GM12878 (cell line): ENCODE results near the gene CFAP97D2. TPM values are rescaled to one million over a fixed set of nuclear protein-coding genes. Genes with fewer than 3 reads are reported as not detected.

Experiments
- BHLHE40 ChIP-seq, 2 experiments: fragments of 450-650 bp in 1 of 2; IDR thresholded peaks; 2 replicates each; pipeline ENCODE4 v1.6.1; 2011 to 2017; ENCODE audit warnings: low read depth in 2 of 2, borderline replicate concordance in 1 of 2, improper control_type of control experiment in 1 of 2, low read length in 1 of 2, mild to moderate bottlenecking in 1 of 2
- CREM ChIP-seq: IDR thresholded peaks from 2 replicates; pipeline ENCODE4 v1.6.1; 2014; ENCODE audit warnings: antibody characterized with exemption, low read depth
- FOXM1 ChIP-seq: IDR thresholded peaks from 2 replicates; pipeline ENCODE4 v1.6.1; 2012; ENCODE audit warnings: low read depth, mild to moderate bottlenecking, inconsistent platforms, low read length, moderate library complexity
- MEF2B ChIP-seq: fragments of 450-650 bp; IDR thresholded peaks from 2 replicates; pipeline ENCODE4 v1.6.1; 2018; ENCODE audit warnings: mild to moderate bottlenecking, moderate library complexity; ENCODE audit not compliant: partially characterized antibody, poor library complexity, severe bottlenecking
- POU2F2 ChIP-seq: IDR thresholded peaks from 3 replicates; pipeline ENCODE4 v1.6.1; 2011; ENCODE audit warnings: low read depth, mild to moderate bottlenecking, low read length, borderline replicate concordance
- RFX5 ChIP-seq: IDR thresholded peaks from 2 replicates; pipeline ENCODE4 v1.6.1; 2011; ENCODE audit warnings: low read depth, low read length, improper control_type of control experiment
- SKIL ChIP-seq: fragments of 450-650 bp; IDR thresholded peaks from 2 replicates; pipeline ENCODE4 v1.6.1; 2017; ENCODE audit warnings: mild to moderate bottlenecking, low read depth, inconsistent platforms; ENCODE audit not compliant: poor library complexity, severe bottlenecking
- SMC3 ChIP-seq: IDR thresholded peaks from 2 replicates; pipeline ENCODE4 v1.6.1; 2011; ENCODE audit warnings: low read length, improper control_type of control experiment, borderline replicate concordance
- SP1 ChIP-seq: IDR thresholded peaks from one replicate; pipeline ENCODE4 v1.6.1; 2011; ENCODE audit warnings: low read depth, low read length
- TBL1XR1 ChIP-seq: IDR thresholded peaks from 2 replicates; pipeline ENCODE4 v1.6.1; 2012; ENCODE audit warnings: low read depth, low read length, improper control_type of control experiment
- YY1 ChIP-seq: IDR thresholded peaks from 2 replicates; pipeline ENCODE4 v1.6.1; 2011; ENCODE audit warnings: low read depth, mild to moderate bottlenecking, low read length
- ZBTB4 ChIP-seq: fragments of 450-650 bp; formaldehyde crosslinking; IDR thresholded peaks from 2 replicates; pipeline ENCODE4 v1.4.0; 2022; ENCODE audit warnings: mild to moderate bottlenecking, moderate library complexity
- ZNF24 ChIP-seq: fragments of 450-650 bp; IDR thresholded peaks from 2 replicates; pipeline ENCODE4 v1.6.1; 2017; ENCODE audit warnings: antibody characterized with exemption, mild to moderate bottlenecking
- polyA plus RNA-seq, 11 experiments: library from polyadenylated mRNA; depleted of rRNA in 4 of 11; unstranded in 6 of 11; stranded (reverse) in 5 of 11; fragments of >200 nt; fragmentation: Nextera tagmentation in 4 of 11; fragmentation: Illumina TruSeq in 1 of 11; extraction: Ambion mirVana in 4 of 11; extraction: Trizol in 1 of 11; gene quantifications; 1 replicate in 1 of 11; 2 replicates in 10 of 11; pipeline versions ENCODE4 v1.2.1 to v1.2.3, GENCODE V29; 2011 to 2016; ENCODE audit warnings: inconsistent platforms in 2 of 11, missing spikeins in 2 of 11, low read depth in 1 of 11
- total RNA-seq, 4 experiments: library from RNA; depleted of rRNA in 3 of 4; stranded (reverse); fragments of >200 nt in 3 of 4; fragmentation: Illumina TruSeq in 1 of 4; extraction: Trizol in 1 of 4; gene quantifications; 2 replicates each; pipeline versions ENCODE4 v1.2.1 to v1.2.3, GENCODE V29; 2013 to 2021
- TF ChIP-seq, protein P1 (sequence below): fragments of 450-650 bp; formaldehyde crosslinking; IDR thresholded peaks from 2 replicates; pipeline ENCODE4 v1.5.0; 2022; ENCODE audit warnings: mild to moderate bottlenecking, missing genetic modification characterization

CFAP97D2 gene
- total and polyA plus RNA-seq, 10 of the 15 experiments (the other 5 are each of a cell fraction or from before 2014, with no cell fraction given): not detected

- TF ChIP-seq, protein P1, sequence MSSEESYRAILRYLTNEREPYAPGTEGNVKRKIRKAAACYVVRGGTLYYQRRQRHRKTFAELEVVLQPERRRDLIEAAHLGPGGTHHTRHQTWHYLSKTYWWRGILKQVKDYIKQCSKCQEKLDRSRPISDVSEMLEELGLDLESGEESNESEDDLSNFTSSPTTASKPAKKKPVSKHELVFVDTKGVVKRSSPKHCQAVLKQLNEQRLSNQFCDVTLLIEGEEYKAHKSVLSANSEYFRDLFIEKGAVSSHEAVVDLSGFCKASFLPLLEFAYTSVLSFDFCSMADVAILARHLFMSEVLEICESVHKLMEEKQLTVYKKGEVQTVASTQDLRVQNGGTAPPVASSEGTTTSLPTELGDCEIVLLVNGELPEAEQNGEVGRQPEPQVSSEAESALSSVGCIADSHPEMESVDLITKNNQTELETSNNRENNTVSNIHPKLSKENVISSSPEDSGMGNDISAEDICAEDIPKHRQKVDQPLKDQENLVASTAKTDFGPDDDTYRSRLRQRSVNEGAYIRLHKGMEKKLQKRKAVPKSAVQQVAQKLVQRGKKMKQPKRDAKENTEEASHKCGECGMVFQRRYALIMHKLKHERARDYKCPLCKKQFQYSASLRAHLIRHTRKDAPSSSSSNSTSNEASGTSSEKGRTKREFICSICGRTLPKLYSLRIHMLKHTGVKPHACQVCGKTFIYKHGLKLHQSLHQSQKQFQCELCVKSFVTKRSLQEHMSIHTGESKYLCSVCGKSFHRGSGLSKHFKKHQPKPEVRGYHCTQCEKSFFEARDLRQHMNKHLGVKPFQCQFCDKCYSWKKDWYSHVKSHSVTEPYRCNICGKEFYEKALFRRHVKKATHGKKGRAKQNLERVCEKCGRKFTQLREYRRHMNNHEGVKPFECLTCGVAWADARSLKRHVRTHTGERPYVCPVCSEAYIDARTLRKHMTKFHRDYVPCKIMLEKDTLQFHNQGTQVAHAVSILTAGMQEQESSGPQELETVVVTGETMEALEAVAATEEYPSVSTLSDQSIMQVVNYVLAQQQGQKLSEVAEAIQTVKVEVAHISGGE (CRISPR knock-in tag): no peak
- TF ChIP-seq RFX5 (no peak), FOXM1 (0 out of 2 replicates have a peak, but pooled peaks have one; percentile 27), POU2F2 (peak; percentile 47; the same call in 1 of the 3 replicates), ZBTB4 (CRISPR knock-in tag) (no peak), TBL1XR1 (peak; percentile 40; the same call in 1 of the 2 replicates), SKIL (peak; percentile 50), ZNF24 (no peak), BHLHE40 (IDR thresholded peaks at IDR 0.05; ENCODE audit: borderline replicate concordance in 1 of 2, low read depth in 2 of 2, low read length in 1 of 2) (peak in 1 of 2 experiments; percentile 30; a peak in 1 of 4 replicates), MEF2B (no peak), YY1 (peak; percentile 86), CREM (no peak), SMC3 (peak; percentile 100), SP1 (peak; percentile 18)
Measured at GRCh38 chr13:114226699-114227323, 47.8 kb downstream of the CFAP97D2 start (continued).
